MM.1S (cell line): ENCODE measurements around the gene VSTM4.

Source experiments
- CTCF ChIP-seq: fragments of 300-600 bp; sonication (generic); IDR thresholded peaks from 2 replicates; pipeline ENCODE4 v1.5.1; 2016; ENCODE audit warnings: antibody characterized with exemption, low read length, mixed read lengths
- EZH2 ChIP-seq: fragments of 300-600 bp; sonication (generic); optimal IDR thresholded peaks from 2 replicates; pipeline ENCODE3; 2017; ENCODE audit warnings: low read depth, mild to moderate bottlenecking, antibody characterized with exemption, low read length, mixed read lengths
- EZH2phosphoT487 ChIP-seq: fragments of 300-600 bp; sonication (generic); IDR thresholded peaks from 2 replicates; pipeline ENCODE4 v1.6.1; 2018; ENCODE audit warnings: antibody characterized with exemption, low read length

DNA sequence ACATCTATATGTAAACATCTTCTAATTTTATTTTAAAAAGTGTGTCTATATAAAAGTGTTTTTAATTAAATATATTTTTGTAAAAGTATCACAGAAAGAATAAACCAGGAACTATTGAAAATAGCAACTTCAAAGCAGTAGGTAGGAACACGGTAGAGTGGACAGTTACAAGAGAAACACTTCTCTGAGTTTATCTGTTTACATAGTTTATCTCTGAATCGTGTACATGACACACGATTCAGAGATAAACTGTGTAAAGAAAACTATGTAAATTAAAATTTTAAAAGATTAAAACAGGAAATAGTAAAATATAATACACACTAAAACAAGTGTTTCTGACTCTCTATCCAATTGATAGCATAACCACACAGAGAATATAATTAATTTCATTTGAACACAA, 43.6 kb upstream of the VSTM4 start:
- TF ChIP-seq CTCF (no peak), EZH2 (no peak), EZH2phosphoT487 (no peak)
